Peyer's patch (tissue), 4 donors: ENCODE measurements around the gene SLC22A3.

Source experiments
- POLR2A ChIP-seq, 2 donors: fragments of 450-650 bp; IDR thresholded peaks; one replicate each; pipeline ENCODE4 v1.5.1; 2017; ENCODE audit warnings: antibody characterized with exemption in 2 of 2, mild to moderate bottlenecking in 2 of 2, moderate library complexity in 2 of 2
- TF ChIP-seq, protein P1 (sequence below), 6 experiments: fragments of 450-650 bp in 4 of 6; fragments of 200-600 bp in 2 of 6; sonication (generic) in 1 of 6; IDR thresholded peaks; one replicate each; pipeline ENCODE4 v1.5.1; 2017 to 2019; ENCODE audit warnings: antibody characterized with exemption in 6 of 6, mild to moderate bottlenecking in 3 of 6, moderate library complexity in 1 of 6

DNA sequence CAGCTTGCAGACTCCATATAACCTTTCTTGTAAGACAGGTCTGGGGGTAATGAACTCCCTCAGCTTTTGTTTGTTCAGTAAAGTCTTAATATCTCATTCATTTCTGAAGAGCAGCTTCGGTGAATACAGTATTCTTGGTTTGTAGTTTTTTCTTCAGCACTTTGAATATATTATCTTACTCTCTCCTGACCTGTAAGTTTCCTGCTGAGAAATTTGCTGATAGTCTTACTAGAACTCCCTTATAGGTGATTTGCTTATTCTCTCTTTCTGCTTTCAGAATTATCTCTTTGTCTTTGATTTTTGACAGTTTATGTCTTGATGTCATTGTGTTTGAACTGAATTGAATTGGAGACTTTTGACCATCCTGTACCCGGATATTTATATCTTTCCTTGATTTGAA, 35.3 kb upstream of the SLC22A3 start:
- TF ChIP-seq, protein P1, sequence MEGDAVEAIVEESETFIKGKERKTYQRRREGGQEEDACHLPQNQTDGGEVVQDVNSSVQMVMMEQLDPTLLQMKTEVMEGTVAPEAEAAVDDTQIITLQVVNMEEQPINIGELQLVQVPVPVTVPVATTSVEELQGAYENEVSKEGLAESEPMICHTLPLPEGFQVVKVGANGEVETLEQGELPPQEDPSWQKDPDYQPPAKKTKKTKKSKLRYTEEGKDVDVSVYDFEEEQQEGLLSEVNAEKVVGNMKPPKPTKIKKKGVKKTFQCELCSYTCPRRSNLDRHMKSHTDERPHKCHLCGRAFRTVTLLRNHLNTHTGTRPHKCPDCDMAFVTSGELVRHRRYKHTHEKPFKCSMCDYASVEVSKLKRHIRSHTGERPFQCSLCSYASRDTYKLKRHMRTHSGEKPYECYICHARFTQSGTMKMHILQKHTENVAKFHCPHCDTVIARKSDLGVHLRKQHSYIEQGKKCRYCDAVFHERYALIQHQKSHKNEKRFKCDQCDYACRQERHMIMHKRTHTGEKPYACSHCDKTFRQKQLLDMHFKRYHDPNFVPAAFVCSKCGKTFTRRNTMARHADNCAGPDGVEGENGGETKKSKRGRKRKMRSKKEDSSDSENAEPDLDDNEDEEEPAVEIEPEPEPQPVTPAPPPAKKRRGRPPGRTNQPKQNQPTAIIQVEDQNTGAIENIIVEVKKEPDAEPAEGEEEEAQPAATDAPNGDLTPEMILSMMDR (IDR thresholded peaks at IDR 0.05) = no peak
- TF ChIP-seq POLR2A (IDR thresholded peaks at IDR 0.05) = no peak
